NCI-H524 treated with DMSO at 0.1 percent for 48 hours (cell line): ENCODE data around the gene L2HGDH.
"Not testable (repeated sequence)": the region's sequence is repeated elsewhere in the genome, so short reads cannot be mapped to it uniquely, and the experiment has no call there.

Source experiments
- DNase-seq: peaks from one replicate; lab custom pipeline; 2025; lab: John Stamatoyannopoulos, UW

The L2HGDH gene

DNA sequence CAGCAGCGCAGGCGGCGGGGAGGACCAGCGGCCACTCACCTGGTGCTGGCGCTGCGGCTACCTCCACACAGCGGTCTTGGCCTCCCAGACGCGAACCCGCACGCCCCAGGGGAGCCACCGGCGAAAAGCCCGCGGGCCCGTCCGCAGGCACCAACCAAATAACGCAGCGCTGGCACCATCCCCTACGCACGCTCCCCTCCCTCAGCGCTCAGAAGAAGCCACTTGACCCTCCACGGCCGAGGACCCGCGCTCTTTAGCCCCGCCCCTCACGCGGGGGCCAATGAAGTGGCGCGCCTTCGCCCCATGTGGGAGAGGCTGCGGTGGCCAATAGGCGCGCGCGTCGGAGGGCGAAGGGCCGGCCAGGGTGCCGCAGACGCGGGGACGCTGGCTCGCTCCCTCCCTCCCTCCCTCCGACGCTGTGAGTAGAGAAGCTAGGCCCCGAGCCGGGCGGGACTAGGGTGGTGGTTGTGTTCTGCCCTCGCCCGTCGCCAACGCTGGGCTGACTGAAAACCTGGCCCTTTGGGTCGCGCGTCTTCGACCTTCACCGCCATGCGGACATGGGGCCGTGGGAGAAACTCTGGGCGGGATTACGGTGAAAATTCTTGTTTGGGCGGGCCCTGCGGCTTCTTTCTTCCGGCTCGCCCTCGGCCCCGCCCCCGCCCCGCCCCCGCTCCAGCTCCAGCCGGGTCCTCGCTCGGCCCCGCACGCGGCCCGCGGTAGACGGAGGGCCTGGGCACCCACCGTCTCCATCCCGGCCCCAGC, at the start of gene L2HGDH, which contains the start of gene DMAC2L:
Gene L2HGDH (minus strand): TSS at position 258 of the 762 bp plus-strand sequence. CDS start 79 bp downstream, at position 179.
Gene DMAC2L (plus strand): TSS at position 353 of the 762 bp plus-strand sequence. CDS start 9,164 bp downstream, outside the sequence.
- peak; percentile 88 for DNase-seq

- no peak for DNase-seq
Observed at GRCh38 chr14:50360851-50361250, 48.8 kb upstream of the L2HGDH start.

GRCh38 chr14:50360093-50360492, 48.1 kb upstream of the L2HGDH start:
- no peak for DNase-seq

DNA sequence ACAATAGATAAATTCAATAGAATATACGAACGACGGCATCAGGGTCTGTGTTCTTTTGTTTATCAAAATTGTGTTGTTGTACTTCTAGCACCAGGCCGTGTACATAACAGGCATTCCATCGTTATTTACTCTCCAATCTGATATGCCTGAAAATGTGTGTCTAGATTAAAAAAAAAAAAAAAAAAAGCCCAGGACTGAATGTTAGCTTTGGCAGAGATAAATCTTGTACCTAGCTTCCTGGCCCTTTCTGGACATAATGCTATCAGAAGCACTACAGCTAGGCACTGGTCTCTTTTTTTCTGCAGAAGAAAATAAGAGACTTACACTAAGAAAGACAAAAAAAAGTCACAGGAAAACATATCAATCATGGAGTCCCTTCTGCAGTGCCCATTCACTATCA, 47.6 kb upstream of the L2HGDH start:
- DNase-seq, result no peak

DNA sequence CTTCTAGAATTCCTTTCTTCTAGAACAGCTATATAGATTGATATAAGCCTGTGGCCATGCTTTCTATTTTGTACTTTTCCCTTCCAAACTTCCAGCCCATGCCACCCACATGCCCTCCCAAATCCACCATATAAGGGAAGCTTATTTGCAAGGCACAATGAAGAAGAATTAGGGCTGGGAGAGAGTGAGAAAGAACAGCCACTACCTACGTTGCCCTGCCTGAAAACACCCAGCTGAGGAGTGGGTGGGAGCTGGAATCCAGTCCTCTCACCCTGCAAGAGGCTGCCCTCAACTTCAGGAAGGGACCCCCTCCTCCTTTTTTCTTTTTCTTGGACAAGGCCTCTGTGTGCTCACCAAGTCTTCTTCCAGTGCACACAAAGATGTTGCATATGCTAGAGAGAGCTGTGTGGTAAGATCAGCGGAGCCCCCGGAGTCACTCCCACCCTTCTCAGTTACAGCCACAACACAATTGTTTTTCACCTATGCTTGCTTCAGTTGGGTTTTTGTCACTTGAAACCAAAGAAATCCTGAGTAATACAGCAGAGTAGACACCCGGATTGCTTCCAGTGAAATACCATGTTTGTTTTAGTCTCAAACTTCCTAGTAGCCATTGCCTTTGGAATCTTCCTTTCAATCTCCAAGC, 45.8 kb upstream of the L2HGDH start:
- DNase-seq, result no peak

DNA sequence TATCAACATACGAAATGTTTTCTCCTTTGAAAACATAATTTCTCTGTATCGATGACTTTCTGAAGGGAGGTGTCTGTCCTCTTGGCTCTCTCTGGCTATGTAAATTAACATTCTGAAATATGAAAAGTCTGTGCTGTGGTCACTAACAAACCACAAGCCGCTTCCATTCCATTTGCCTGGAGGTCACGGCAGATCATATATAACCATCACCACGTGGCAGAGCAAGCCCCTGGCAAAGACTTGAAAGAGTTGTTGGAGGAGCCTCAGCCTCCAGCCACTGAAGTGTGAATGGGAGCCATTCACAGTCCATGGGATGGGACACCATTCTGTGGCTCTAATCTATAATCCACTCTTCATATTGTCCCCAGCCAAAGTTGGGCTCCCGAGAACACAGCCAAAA, 45.1 kb upstream of the L2HGDH start:
- DNase-seq, result no peak

DNA sequence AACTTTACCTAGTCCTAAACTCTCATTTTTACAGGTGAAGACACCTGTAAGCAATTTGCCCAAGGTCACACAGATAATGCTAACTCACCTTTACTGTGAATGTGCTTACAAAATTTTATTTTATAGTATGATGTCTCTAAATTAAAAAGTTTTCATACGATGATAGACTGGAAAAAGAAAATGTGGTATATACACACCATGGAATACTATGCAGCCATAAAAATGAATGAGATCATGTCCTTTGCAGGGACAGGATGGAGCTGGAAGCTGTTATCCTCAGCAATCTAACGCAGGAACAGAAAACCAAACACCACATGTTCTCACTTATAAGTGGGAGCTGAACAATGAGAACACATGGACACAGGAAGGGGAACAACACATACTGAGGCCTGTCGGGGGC, 44.3 kb upstream of the L2HGDH start:
- DNase-seq, result not testable (repeated sequence)

DNA sequence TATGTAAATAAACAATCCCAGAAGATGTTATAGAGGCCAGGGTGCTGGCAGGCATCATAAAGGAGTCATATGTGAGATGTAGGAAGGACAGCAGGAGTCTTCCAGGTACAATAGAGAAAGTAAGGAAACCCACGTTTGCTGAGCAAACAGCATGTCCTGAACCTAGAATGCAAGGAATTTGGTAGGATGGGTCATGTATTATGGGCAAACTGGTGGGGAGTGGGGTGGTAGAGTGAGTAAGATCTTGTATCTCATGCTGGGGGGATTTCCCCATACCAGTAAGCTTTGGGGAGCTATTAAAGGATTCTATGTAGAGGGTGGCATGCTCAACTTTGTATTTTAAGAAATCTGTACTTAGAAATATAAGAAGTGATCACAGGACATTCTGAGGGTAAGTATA, 43.7 kb upstream of the L2HGDH start:
- DNase-seq, result no peak

DNA sequence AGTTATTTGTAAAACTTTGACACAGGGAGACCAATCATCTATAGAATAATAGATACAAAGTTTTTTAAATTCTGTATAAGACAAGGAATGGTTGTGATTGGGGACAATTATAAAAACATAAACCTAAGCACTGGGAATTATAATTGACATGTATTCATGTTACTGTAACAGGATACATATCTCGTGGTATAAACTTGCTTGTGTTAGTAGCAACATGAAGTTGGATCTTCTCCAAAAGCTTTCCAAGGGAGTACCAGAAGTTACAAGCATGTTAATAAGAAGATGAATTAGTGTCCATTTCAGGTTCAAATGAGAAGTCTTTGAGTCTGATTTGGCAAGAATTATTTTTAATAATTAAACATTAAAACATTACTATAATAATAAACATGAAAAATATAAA, 42.5 kb upstream of the L2HGDH start:
- no peak for DNase-seq

DNA sequence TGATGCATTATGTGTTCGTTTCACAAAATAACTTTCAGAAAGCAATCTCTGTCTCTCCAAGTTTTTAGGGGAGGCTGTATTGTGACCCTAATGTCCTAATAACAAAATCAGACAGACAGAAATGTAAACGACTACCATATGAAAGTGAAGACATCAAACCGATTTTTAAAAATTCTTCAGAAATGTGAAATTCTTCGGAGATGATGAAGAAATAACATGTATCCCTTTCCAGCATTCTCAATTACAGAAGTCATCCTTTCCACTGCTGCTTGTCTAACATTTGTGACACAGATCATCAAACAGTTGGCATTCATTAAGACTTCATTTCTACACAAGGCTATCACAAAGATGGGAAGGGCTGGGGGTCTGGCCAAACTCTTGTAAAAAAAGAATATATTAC, 41.1 kb upstream of the L2HGDH start:
- DNase-seq, result no peak

DNA sequence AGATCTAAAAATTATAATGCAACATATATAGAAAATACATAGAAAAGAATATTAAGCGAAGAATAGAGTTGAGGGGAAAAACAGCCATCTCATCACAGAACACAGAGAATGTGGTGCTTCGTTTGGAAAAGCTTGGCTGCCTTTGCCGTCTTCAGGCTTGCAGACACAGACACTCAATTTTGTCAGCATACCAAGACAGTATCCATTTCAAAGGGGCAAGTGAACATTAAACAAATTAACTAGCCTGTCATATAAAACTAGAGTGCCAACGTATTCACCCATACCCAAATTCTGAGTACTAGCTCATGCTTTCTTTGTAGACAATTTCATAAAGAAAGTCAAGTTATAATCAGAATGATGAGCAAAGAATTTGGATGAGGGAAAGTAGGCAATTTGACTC, 40.6 kb upstream of the L2HGDH start:
- DNase-seq, result no peak

DNA sequence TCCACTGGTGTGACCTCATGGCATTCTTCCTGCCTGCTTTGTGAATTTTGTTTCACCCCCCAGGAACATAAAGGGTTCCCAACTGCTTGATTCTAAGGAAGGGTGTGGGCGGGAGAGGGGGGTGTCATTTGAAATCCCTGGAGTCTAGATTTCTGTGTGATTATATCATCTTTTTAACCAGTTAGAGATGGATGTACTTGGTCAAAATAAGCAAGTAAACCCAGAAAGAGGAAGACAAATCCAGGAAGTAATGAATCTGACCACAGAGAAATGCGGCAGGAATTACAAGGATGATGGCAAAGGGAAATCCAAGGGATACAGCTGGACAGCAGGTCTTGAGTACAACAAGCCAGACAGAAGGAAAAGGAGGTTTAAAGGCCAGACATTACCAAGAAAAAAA, 38.9 kb upstream of the L2HGDH start:
- DNase-seq, result no peak

DNA sequence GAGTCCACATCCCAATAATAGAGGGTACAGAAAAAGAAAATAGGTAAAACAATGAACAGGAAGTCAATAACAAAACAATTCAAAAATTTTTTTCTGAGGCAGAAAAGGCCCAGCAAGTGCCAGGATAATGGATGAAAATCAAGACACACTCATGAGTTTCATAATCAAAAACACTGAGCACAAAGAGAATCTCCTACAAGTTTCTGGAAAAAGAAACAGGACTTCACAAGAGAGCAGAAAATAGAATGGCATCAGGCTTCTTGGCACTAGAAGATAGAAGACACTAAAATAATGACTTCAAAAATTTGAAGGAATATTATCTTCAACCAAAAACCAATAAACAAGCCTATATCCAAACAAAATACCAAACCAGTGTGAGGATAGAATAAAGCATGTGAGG, 36.9 kb upstream of the L2HGDH start:
- no peak for DNase-seq

DNA sequence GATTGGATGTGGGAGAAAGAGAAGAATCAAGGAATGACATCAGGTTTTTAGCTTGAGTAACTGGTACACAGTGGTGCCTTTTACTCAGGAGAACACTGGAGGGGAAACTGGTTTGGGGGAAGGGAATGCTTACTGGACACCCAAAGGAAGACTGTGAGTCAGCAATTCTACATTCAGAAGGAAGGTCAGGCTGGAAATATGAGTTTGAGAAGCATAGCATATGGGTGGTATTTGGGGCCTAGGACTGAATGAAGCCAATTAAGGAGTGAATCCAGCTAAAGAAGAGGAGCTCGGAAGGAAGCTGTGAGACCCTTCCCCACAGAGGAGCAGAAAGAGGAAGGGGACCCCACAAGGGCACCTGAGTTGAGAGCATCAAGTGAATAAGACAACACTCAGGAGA, 35.5 kb upstream of the L2HGDH start:
- DNase-seq, result no peak

- no peak for DNase-seq
Observed at GRCh38 chr14:50345846-50346422, 33.9 kb upstream of the L2HGDH start.

GRCh38 chr14:50344876-50345563, 33.0 kb upstream of the L2HGDH start:
- no peak for DNase-seq

- DNase-seq, result no peak
Observed at GRCh38 chr14:50344116-50344775, 32.2 kb upstream of the L2HGDH start.

GRCh38 chr14:50343434-50343833, 31.4 kb upstream of the L2HGDH start:
- DNase-seq, result peak; percentile 76

DNA sequence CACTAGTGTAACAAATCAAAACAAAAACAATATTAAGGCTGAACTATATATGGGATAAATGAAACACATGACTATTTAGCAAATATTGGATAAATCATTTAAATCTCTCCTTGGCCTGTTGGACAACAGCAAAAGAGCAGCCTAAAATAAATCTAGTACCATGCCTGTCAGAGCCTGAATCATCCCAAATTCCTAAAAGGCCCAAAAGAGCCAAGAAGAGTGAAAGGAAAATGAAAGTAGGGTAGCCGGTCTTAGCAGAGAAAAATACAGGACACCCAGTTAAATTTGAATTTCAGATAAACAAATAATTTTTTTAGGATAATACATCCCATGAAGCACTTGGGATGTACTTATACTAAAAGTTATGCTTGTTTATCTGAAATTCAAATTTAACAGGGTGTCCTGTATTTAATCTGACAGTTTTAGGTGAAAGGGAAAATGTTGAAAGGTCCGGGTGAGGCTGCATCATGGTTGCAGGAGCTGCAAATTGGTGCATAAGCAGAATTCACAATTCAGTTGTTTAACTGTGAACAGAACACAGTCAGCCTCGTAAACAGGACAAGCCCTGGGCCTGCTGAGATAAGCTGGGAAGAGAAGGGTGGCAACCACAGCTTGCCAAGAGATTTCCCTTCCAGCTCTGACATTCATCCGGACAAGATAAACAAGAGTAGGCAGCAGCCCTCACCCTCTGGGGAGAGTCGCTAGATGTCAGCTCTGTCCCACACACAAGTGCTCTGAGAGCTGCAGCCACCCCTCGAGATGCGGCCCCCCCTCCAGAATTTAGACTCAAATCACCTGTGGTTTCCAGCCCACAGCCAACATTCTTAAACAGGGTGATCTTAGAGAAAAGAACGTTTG, 30.4 kb upstream of the L2HGDH start:
- peak; percentile 88 for DNase-seq

GRCh38 chr14:50340963-50341362, 28.9 kb upstream of the L2HGDH start:
- DNase-seq, result no peak

GRCh38 chr14:50340045-50340444, 28.0 kb upstream of the L2HGDH start:
- DNase-seq, result no peak
